Lower leg skin (tissue), 3 donors: ENCODE data around the gene GIMAP5.

Source experiments
- CTCF ChIP-seq, 3 donors: fragments of 450-650 bp; IDR thresholded peaks; one replicate each; pipeline ENCODE4 v1.5.1; 2016; ENCODE audit warnings: antibody characterized with exemption in 3 of 3, mild to moderate bottlenecking in 3 of 3, moderate library complexity in 2 of 3
- POLR2A ChIP-seq, 2 donors: fragments of 450-650 bp; IDR thresholded peaks; one replicate each; pipeline ENCODE4 v1.6.1; 2016 to 2017; ENCODE audit warnings: antibody characterized with exemption in 2 of 2, mild to moderate bottlenecking in 1 of 2, moderate library complexity in 1 of 2

- TF ChIP-seq CTCF (IDR thresholded peaks at IDR 0.05) (no peak), POLR2A (IDR thresholded peaks at IDR 0.05) (no peak)
Observed at GRCh38 chr7:150790416-150791075, 53.3 kb downstream of the GIMAP5 start.
